Lung (tissue), 12 donors: ENCODE results near the gene OSBPL2. TPM values are rescaled to one million over a fixed set of nuclear protein-coding genes. Genes with fewer than 3 reads are reported as not detected.

Source experiments
- ATAC-seq: fragments of 200-7000 bp; cut with Tn5 transposase; one replicate; pipeline ENCODE4 v1.9.1; 2020; ENCODE audit warnings: moderate number of reproducible peaks; ENCODE audit not compliant: insufficient read depth, low FRiP score
- DNase-seq, 3 donors: peaks; one replicate each; pipeline ENCODE4 v3.0.0-alpha.2; 2013 to 2017
- H3K27ac ChIP-seq, 2 donors: one replicate each; pipeline ENCODE4 v1.5.1; 2013; ENCODE audit warnings: mild to moderate bottlenecking in 2 of 2, moderate library complexity in 2 of 2, control low read depth in 1 of 2, inconsistent platforms in 1 of 2, low read depth in 1 of 2, low read length in 1 of 2
- H3K27me3 ChIP-seq, 3 donors: one replicate each; pipeline ENCODE4 v1.5.1; 2013; ENCODE audit warnings: low read length in 2 of 3; ENCODE audit not compliant: control insufficient read depth in 3 of 3, insufficient read depth in 3 of 3
- H3K36me3 ChIP-seq, 4 donors: one replicate each; pipeline ENCODE4 v1.5.1; 2013; ENCODE audit warnings: low read length in 4 of 4, mild to moderate bottlenecking in 1 of 4, moderate library complexity in 1 of 4; ENCODE audit not compliant: control insufficient read depth in 4 of 4, insufficient read depth in 4 of 4
- H3K4me1 ChIP-seq, 5 donors: one replicate each; pipeline ENCODE4 v1.5.1; 2013; ENCODE audit warnings: low read length in 5 of 5, mild to moderate bottlenecking in 2 of 5, moderate library complexity in 1 of 5; ENCODE audit not compliant: control insufficient read depth in 5 of 5, insufficient read depth in 5 of 5
- H3K4me3 ChIP-seq: one replicate; pipeline ENCODE4 v1.5.1; 2013; ENCODE audit warnings: mild to moderate bottlenecking, control low read depth, moderate library complexity
- H3K9ac ChIP-seq, 2 donors: one replicate each; pipeline ENCODE4 v1.5.1; 2013; ENCODE audit warnings: low read length in 2 of 2, control low read depth in 1 of 2; ENCODE audit not compliant: insufficient read depth in 1 of 2
- H3K9me3 ChIP-seq, 4 donors: one replicate each; pipeline ENCODE4 v1.5.1; 2013; ENCODE audit warnings: low read length in 3 of 4, mild to moderate bottlenecking in 1 of 4, moderate library complexity in 1 of 4; ENCODE audit not compliant: control insufficient read depth in 4 of 4, insufficient read depth in 3 of 4
- WGBS, 2 donors: extraction: QIAGEN DNeasy Blood & Tissue Kit; methylation state at CpG; one replicate each; pipeline ENCODE4 v1.1.7; 2013; 5-methylcytosine and 5-hydroxymethylcytosine counted together
- polyA plus RNA-seq, 2 donors: library from polyadenylated mRNA; stranded (reverse); fragments of 200-250 nt; gene quantifications; one replicate each; pipeline ENCODE4 v1.2.1, GENCODE V29; 2013
- total RNA-seq, 2 donors: library from RNA; depleted of rRNA in 1 of 2; stranded (reverse); fragments of >200 nt in 1 of 2; gene quantifications; one replicate each; pipeline ENCODE4 v1.2.1, GENCODE V29; 2014 to 2021
- TF ChIP-seq, protein P1 (sequence below): IDR thresholded peaks from 2 replicates; pipeline ENCODE4 v1.5.1; 2012; ENCODE audit warnings: mild to moderate bottlenecking; ENCODE audit errors: control extremely low read depth, extremely low read depth
- donor health status: control.
- donor health status: control.
- donor health status: Bipolar disorder and iron deficiency.
- donor health status: healthy.
- donor health status: DM: yes; HTN: yes; CAD: no.

The OSBPL2 gene
- total and polyA plus RNA-seq, 4 donors: 13.2 to 48.0 (median 27.7) TPM

- Histone ChIP-seq H3K27ac (no peak overlapping the region), H3K4me1 (no peaks in the 10 kb centered on the region), H3K9ac (no peak overlapping the region), H3K27me3 (peaks cover 0 to under 1% (median under 1%) of the 10 kb centered on the region in 3 donors), H3K9me3 (no peaks in the 10 kb centered on the region), H3K4me3 (no peak overlapping the region), H3K36me3 (peaks cover 4 to 37% (median 18%) of the 10 kb centered on the region in 4 donors)
- TF ChIP-seq, protein P1, sequence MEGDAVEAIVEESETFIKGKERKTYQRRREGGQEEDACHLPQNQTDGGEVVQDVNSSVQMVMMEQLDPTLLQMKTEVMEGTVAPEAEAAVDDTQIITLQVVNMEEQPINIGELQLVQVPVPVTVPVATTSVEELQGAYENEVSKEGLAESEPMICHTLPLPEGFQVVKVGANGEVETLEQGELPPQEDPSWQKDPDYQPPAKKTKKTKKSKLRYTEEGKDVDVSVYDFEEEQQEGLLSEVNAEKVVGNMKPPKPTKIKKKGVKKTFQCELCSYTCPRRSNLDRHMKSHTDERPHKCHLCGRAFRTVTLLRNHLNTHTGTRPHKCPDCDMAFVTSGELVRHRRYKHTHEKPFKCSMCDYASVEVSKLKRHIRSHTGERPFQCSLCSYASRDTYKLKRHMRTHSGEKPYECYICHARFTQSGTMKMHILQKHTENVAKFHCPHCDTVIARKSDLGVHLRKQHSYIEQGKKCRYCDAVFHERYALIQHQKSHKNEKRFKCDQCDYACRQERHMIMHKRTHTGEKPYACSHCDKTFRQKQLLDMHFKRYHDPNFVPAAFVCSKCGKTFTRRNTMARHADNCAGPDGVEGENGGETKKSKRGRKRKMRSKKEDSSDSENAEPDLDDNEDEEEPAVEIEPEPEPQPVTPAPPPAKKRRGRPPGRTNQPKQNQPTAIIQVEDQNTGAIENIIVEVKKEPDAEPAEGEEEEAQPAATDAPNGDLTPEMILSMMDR: no peak
- ATAC-seq (no peak), DNase-seq (no peak)
- WGBS, 2 donors: 88 to 90% methylated on average over 22 of the region's 22 CpGs
These were observed 34.8 kb upstream of the OSBPL2 start for GRCh38 chr20:62203378-62204030.

DNA sequence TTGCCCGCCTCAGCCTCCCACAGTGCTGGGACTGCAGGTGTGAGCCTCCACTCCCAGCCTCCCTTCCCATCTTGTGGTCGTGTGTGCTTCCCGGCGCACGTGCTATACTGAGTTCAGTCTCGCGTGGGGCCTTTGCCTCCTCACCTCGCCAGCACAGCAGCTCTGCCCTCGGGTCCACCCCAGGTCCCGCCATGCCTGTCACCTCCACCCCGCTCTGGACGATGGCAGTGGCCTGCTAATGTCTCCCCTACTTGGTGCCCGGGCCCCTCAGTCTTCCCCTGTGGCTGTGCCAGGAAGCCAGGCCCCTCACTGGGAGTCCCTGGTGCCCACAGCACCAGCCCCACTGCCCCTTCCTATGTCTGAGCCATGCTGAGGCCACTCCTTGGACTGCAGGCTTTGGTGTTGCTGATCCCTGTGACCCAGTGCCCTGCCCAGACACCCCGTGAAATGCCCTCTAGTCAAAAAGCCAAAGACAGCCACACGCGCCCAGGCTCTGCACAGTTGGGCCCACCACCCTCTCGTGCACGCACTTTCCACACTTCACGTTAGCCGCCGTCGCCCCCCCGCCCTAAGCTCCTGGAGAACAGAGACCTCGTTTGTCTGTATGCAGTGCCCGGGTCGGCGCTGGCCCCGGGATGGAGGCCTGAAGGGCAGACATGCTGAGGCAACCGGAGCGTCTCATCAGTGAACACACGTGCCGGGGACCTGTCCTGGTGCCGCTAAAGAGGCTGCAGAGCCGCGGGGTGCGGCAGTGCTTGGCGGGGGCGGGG is 32.5 kb upstream of the OSBPL2 start:
- H3K27me3 ChIP-seq: peaks cover 0 to 18% (median 4%) of the 10 kb centered on the region in 3 donors
- no peak overlapping the region for H3K9ac ChIP-seq
- TF ChIP-seq, protein P1: no peak
- no peak overlapping the region for H3K27ac ChIP-seq
- H3K9me3 ChIP-seq: no peaks in the 10 kb centered on the region
- DNase-seq: no peak
- WGBS, 2 donors: 93 to 96% methylated on average over 38 of the region's 38 CpGs
- H3K4me1 ChIP-seq: peaks cover 0 to 2% (median 0%) of the 10 kb centered on the region in 5 donors
- H3K36me3 ChIP-seq: peaks cover 2 to 24% (median 6%) of the 10 kb centered on the region in 4 donors
- ATAC-seq: no peak
- no peak overlapping the region for H3K4me3 ChIP-seq

- Histone ChIP-seq H3K9me3 (no peaks in the 10 kb centered on the region), H3K4me3 (no peak overlapping the region), H3K4me1 (peaks cover 0 to 2% (median 0%) of the 10 kb centered on the region in 5 donors), H3K36me3 (peaks cover 2 to 19% (median 2%) of the 10 kb centered on the region in 4 donors), H3K27ac (no peak overlapping the region), H3K9ac (no peak overlapping the region), H3K27me3 (peaks cover 0 to 18% (median 4%) of the 10 kb centered on the region in 3 donors)
- TF ChIP-seq, protein P1: no peak
- 88 to 94% methylated on average over 17 of the region's 17 CpGs for WGBS, 2 donors
- ATAC-seq (no peak), DNase-seq (no peak)
These were observed 31.9 kb upstream of the OSBPL2 start for GRCh38 chr20:62206388-62206775.
